Stimulated activated CD4-positive, alpha-beta T cell treated with anti-CD3 and anti-CD28 coated beads, Interleukin-12 subunit alpha, Interleukin-12 subunit beta, amount 100 ng/mL, for 48 hours (primary cell): Measurements from ENCODE around the gene ZFHX2.

ENCODE experiments used
- DNase-seq, 3 donors: peaks; one replicate each; pipeline ENCODE4 v3.0.0-alpha.2; 2020; ENCODE audit warnings: low read depth in 2 of 3, low spot score in 1 of 3

The ZFHX2 gene

GRCh38 chr14:23523229-23524016, 28.1 kb downstream of the ZFHX2 start:
- no peak for DNase-seq

- DNase-seq: no peak
Observed at GRCh38 chr14:23522643-23523198, 28.8 kb downstream of the ZFHX2 start.

- DNase-seq: no peak
Observed at GRCh38 chr14:23521785-23522640, 29.6 kb downstream of the ZFHX2 start.

- DNase-seq: no peak
Observed at GRCh38 chr14:23520899-23521533, 30.5 kb downstream of the ZFHX2 start.

- no peak for DNase-seq
Observed at GRCh38 chr14:23518709-23519108, 32.9 kb downstream of the ZFHX2 start.

GRCh38 chr14:23517650-23518326, 33.8 kb downstream of the ZFHX2 start:
- DNase-seq: no peak

GRCh38 chr14:23514644-23514957, 37.0 kb downstream of the ZFHX2 start:
- no peak for DNase-seq

- no peak for DNase-seq
Observed at GRCh38 chr14:23513818-23514643, 37.5 kb downstream of the ZFHX2 start.

- DNase-seq: no peak
Observed at GRCh38 chr14:23513005-23513817, 38.4 kb downstream of the ZFHX2 start.

- DNase-seq: no peak
Observed at GRCh38 chr14:23512156-23512555, 39.4 kb downstream of the ZFHX2 start.

GRCh38 chr14:23494223-23494622, 57.3 kb downstream of the ZFHX2 start:
- DNase-seq: no peak

- DNase-seq: no peak
Observed at GRCh38 chr14:23492618-23493272, 58.8 kb downstream of the ZFHX2 start.

GRCh38 chr14:23487216-23487615, 64.3 kb downstream of the ZFHX2 start:
- DNase-seq: no peak

GRCh38 chr14:23486036-23486435, 65.5 kb downstream of the ZFHX2 start:
- DNase-seq: no peak

GRCh38 chr14:23485326-23485725, 66.2 kb downstream of the ZFHX2 start:
- no peak for DNase-seq

GRCh38 chr14:23483236-23483854, 68.2 kb downstream of the ZFHX2 start:
- no peak for DNase-seq

- DNase-seq: no peak
Observed at GRCh38 chr14:23482823-23483148, 68.8 kb downstream of the ZFHX2 start.

- no peak for DNase-seq
Observed at GRCh38 chr14:23481979-23482822, 69.4 kb downstream of the ZFHX2 start.
